Dermis blood vessel endothelial cell (primary cell): ENCODE measurements around the gene ZNF14. TPM values are rescaled to one million over a fixed set of nuclear protein-coding genes. Genes with fewer than 3 reads are reported as not detected.
A peak's percentile ranks its signal among the peaks of the same experiment; 100 is the strongest.
"Not testable (repeated sequence)": the region's sequence is repeated elsewhere in the genome, so short reads cannot be mapped to it uniquely, and the experiment has no call there.

Source experiments
- DNase-seq: peaks from one replicate; pipeline ENCODE4 v3.0.0; 2010
- total RNA-seq: library from RNA; depleted of rRNA; stranded (reverse); fragments of >200 nt; gene quantifications from 2 replicates; pipeline ENCODE4 v1.2.3, GENCODE V29; 2014

Gene ZNF14
- total RNA-seq, 1 donor from 2014 or later = 8.2 TPM

GRCh38 chr19:19746286-19747213 lies 13.6 kb upstream of the ZNF14 start:
- no peak for DNase-seq

GRCh38 chr19:19745496-19746285 lies 12.8 kb upstream of the ZNF14 start:
- no peak for DNase-seq

GRCh38 chr19:19744641-19745040 lies 11.7 kb upstream of the ZNF14 start:
- no peak for DNase-seq

- not testable (repeated sequence) for DNase-seq
Measured at GRCh38 chr19:19743921-19744320, 11.0 kb upstream of the ZNF14 start.

GRCh38 chr19:19743176-19743575 lies 10.3 kb upstream of the ZNF14 start:
- DNase-seq = no peak

- no peak for DNase-seq
Measured at GRCh38 chr19:19742773-19743172, 9.9 kb upstream of the ZNF14 start.

- DNase-seq = no peak
Measured at GRCh38 chr19:19741184-19741583, 8.3 kb upstream of the ZNF14 start.

GRCh38 chr19:19740755-19741154 lies 7.8 kb upstream of the ZNF14 start:
- DNase-seq = no peak

GRCh38 chr19:19738564-19738963 lies 5.7 kb upstream of the ZNF14 start:
- DNase-seq = no peak

- DNase-seq = no peak
Measured at GRCh38 chr19:19737559-19738332, 4.8 kb upstream of the ZNF14 start.

- no peak for DNase-seq
Measured at GRCh38 chr19:19721896-19722295, 11.0 kb downstream of the ZNF14 start.

- no peak for DNase-seq
Measured at GRCh38 chr19:19719798-19720197, 13.1 kb downstream of the ZNF14 start.

- peak; percentile 1 for DNase-seq
Measured at GRCh38 chr19:19711934-19712828, 20.7 kb downstream of the ZNF14 start.

GRCh38 chr19:19711306-19711933 lies 21.5 kb downstream of the ZNF14 start:
- DNase-seq = no peak

- no peak for DNase-seq
Measured at GRCh38 chr19:19710506-19710905, 22.4 kb downstream of the ZNF14 start.

GRCh38 chr19:19704836-19705235 lies 28.1 kb downstream of the ZNF14 start:
- DNase-seq = no peak

- DNase-seq = not testable (repeated sequence)
Measured at GRCh38 chr19:19700493-19700892, 32.4 kb downstream of the ZNF14 start.

GRCh38 chr19:19697589-19697988 lies 35.3 kb downstream of the ZNF14 start:
- no peak for DNase-seq

GRCh38 chr19:19696386-19696785 lies 36.5 kb downstream of the ZNF14 start:
- DNase-seq = no peak

- no peak for DNase-seq
Measured at GRCh38 chr19:19691683-19692082, 41.2 kb downstream of the ZNF14 start.

- not testable (repeated sequence) for DNase-seq
Measured at GRCh38 chr19:19689023-19689422, 43.9 kb downstream of the ZNF14 start.
